T-helper 1 cell treated with Interleukin-12 subunit alpha and Interleukin-12 subunit beta and Interleukin-4 antibody, amounts not matched to agents 30 μg/mL and 1 μg/mL, for 36 hours (primary cell): ENCODE results near the gene DEFB121.
"Not testable (repeated sequence)": the region's sequence is repeated elsewhere in the genome, so short reads cannot be mapped to it uniquely, and the experiment has no call there.

Source experiments
- H3K27ac Mint-ChIP-seq: one replicate; pipeline ENCODE4 v1.8.0; 2021; ENCODE audit warnings: mild to moderate bottlenecking, mixed read lengths
- H3K27me3 Mint-ChIP-seq: one replicate; pipeline ENCODE4 v1.8.0; 2021; ENCODE audit warnings: low read depth, mixed read lengths
- H3K36me3 Mint-ChIP-seq: one replicate; pipeline ENCODE4 v1.8.0; 2021; ENCODE audit warnings: low read depth, mixed read lengths
- H3K4me1 Mint-ChIP-seq: one replicate; pipeline ENCODE4 v1.8.0; 2021; ENCODE audit warnings: low read depth, mixed read lengths
- H3K4me3 Mint-ChIP-seq: one replicate; pipeline ENCODE4 v1.8.0; 2021; ENCODE audit warnings: mild to moderate bottlenecking, moderate library complexity, mixed read lengths
- H3K9me3 Mint-ChIP-seq: one replicate; pipeline ENCODE4 v1.8.0; 2021; ENCODE audit warnings: mixed read lengths

Gene DEFB121, protein sequence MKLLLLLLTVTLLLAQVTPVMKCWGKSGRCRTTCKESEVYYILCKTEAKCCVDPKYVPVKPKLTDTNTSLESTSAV

GRCh38 chr20:31406115-31406514 is at the start of gene DEFB121:
Gene DEFB121 (minus strand): TSS chr20:31406215. CDS start chr20:31406152, 63 bp downstream.
- no peaks in the 10 kb centered on the region for H3K36me3 Mint-ChIP-seq
- no peaks in the 10 kb centered on the region for H3K9me3 Mint-ChIP-seq
- no peak within 1 kb of the TSS for H3K4me3 Mint-ChIP-seq
- H3K27ac Mint-ChIP-seq: no peak within 1 kb of the TSS
- H3K27me3 Mint-ChIP-seq: peaks cover 3% of the 10 kb centered on the region
- H3K4me1 Mint-ChIP-seq: no peaks in the 10 kb centered on the region

DNA sequence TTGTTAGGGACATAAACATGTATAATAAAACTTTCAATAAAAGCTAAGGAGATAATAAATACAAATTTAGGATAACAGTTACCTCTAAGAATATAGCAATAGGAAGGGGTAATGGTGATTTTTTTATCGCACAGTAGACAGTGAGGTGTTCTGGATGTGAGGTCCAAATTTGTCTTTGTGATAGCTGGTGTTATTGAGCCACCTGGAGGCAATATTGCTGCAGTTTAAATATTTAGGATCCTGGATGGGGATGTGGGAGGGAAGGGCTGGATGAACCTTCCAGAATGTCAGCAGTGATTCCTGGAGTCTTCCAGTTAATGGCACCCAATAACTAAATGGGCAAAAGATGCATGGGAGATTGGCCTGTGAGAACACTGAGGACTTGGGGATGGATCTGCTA is 48.3 kb upstream of the DEFB121 start:
- H3K27ac Mint-ChIP-seq: no peak overlapping the region
- H3K4me3 Mint-ChIP-seq: no peak overlapping the region
- no peaks in the 10 kb centered on the region for H3K9me3 Mint-ChIP-seq
- H3K36me3 Mint-ChIP-seq: no peaks in the 10 kb centered on the region
- H3K4me1 Mint-ChIP-seq: no peaks in the 10 kb centered on the region
- peaks cover 10% of the 10 kb centered on the region for H3K27me3 Mint-ChIP-seq

- Mint-ChIP-seq H3K9me3 (no peaks in the 10 kb centered on the region), H3K27ac (no peak overlapping the region), H3K27me3 (peaks cover 3% of the 10 kb centered on the region), H3K4me3 (no peak overlapping the region), H3K4me1 (no peaks in the 10 kb centered on the region), H3K36me3 (no peaks in the 10 kb centered on the region)
Observed at GRCh38 chr20:31452575-31452974, 46.6 kb upstream of the DEFB121 start.

- Mint-ChIP-seq H3K4me1 (no peaks in the 10 kb centered on the region), H3K27me3 (peaks cover 3% of the 10 kb centered on the region), H3K36me3 (no peaks in the 10 kb centered on the region), H3K9me3 (no peaks in the 10 kb centered on the region), H3K27ac (no peak overlapping the region), H3K4me3 (no peak overlapping the region)
Observed at GRCh38 chr20:31449511-31450414, 43.7 kb upstream of the DEFB121 start.

GRCh38 chr20:31446084-31446819 is 40.2 kb upstream of the DEFB121 start:
- H3K4me3 Mint-ChIP-seq: no peak overlapping the region
- H3K27me3 Mint-ChIP-seq: peaks cover 4% of the 10 kb centered on the region
- no peaks in the 10 kb centered on the region for H3K36me3 Mint-ChIP-seq
- no peak overlapping the region for H3K27ac Mint-ChIP-seq
- H3K9me3 Mint-ChIP-seq: no peaks in the 10 kb centered on the region
- H3K4me1 Mint-ChIP-seq: no peaks in the 10 kb centered on the region

DNA sequence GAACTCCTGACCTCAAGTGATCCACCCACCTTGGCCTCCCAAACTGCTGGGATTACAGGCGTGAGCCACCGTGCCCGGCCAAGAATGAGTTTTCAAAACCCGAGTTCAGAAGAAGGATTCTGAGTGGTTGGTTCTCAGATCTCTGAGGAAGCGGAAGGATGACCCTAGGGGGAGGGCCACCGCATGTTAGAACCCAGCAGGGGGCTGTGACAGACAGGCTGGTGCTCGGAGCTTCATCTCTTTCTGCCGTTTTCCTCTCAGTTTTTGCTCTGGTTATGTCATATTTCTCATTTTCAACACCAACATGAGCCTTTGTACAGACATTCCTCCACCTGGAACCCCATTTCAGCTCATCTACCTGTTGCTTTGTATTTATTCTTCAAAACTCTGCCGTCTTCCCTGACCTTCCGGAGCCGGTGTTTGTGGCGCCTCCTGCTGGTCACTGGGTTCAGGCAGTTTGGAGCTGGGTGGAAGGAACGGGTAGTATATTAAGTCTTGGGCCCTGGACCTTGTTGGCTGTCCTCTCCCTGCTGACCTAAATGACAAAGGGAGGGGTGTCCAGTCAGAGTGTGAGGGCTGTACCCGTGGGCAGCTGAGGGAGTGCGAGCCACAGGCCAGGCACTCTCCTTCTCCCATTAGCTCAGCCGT is 34.1 kb upstream of the DEFB121 start, which contains the start of gene DEFB123:
TSS of gene DEFB123 (plus strand) at position 621 of the 648 bp plus-strand sequence. CDS start 67 bp downstream, outside the sequence.
- H3K4me1 Mint-ChIP-seq: no peaks in the 10 kb centered on the region
- no peak within 1 kb of the TSS for H3K4me3 Mint-ChIP-seq
- H3K27ac Mint-ChIP-seq: no peak within 1 kb of the TSS
- H3K36me3 Mint-ChIP-seq: no peaks in the 10 kb centered on the region
- peaks cover 4% of the 10 kb centered on the region for H3K27me3 Mint-ChIP-seq
- no peaks in the 10 kb centered on the region for H3K9me3 Mint-ChIP-seq

GRCh38 chr20:31430568-31431115 is 24.6 kb upstream of the DEFB121 start:
- Mint-ChIP-seq H3K27ac (no peak overlapping the region), H3K4me3 (no peak overlapping the region), H3K36me3 (no peaks in the 10 kb centered on the region), H3K4me1 (no peaks in the 10 kb centered on the region), H3K27me3 (peaks cover 5% of the 10 kb centered on the region), H3K9me3 (no peaks in the 10 kb centered on the region)

GRCh38 chr20:31427576-31427975 is 21.6 kb upstream of the DEFB121 start:
- not testable (repeated sequence) for H3K4me1 Mint-ChIP-seq, H3K9me3 Mint-ChIP-seq, H3K27me3 Mint-ChIP-seq, H3K4me3 Mint-ChIP-seq, H3K27ac Mint-ChIP-seq, H3K36me3 Mint-ChIP-seq

DNA sequence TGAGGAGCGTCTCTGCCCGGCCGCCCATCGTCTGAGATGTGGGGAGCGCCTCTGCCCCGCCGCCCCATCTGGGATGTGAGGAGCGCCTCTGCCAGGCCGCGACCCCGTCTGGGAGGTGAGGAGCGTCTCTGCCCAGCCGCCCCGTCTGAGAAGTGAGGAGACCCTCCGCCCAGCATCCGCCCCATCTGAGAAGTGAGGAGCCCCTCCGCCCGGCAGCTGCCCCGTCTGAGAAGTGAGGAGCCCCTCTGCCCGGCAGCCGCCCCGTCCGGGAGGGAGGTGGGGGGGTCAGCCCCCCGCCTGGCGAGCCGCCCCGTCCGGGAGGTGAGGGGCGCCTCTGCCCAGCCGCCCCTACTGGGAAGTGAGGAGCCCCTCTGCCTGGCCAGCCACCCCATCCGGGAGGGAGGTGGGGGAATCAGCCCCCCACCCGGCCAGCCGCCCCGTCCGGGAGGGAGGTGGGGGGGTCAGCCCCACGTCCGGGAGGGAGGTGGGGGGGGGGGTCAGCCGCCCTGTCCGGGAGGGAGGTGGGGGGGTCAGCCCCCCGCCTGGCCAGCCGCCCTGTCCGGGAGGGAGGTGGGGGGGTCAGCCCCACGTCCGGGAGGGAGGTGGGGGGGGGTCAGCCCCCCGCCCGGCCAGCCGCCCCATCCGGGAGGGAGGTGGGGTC is 21.0 kb upstream of the DEFB121 start:
- not testable (repeated sequence) for H3K36me3 Mint-ChIP-seq, H3K4me3 Mint-ChIP-seq, H3K9me3 Mint-ChIP-seq, H3K27ac Mint-ChIP-seq, H3K27me3 Mint-ChIP-seq, H3K4me1 Mint-ChIP-seq

DNA sequence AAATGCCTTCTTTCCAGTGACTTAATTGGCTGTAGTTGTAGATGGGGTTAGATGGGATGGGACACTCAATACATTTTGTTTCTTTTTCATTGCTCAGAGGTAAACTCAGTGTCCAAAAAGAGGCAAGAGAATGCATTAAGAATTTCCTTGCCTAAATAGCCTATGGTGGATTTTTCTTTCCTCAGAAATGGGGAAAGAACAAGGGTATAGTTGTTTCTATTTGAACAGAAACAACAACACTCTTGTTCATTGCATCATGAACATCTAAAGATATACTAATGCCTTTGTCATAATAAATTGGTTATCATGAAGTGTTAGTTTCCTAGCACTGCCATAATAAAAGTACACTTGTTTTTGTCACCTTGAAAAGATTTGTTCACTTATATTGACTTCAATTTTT is 19.8 kb upstream of the DEFB121 start:
- no peaks in the 10 kb centered on the region for H3K9me3 Mint-ChIP-seq

GRCh38 chr20:31418307-31418706 is 12.3 kb upstream of the DEFB121 start:
- Mint-ChIP-seq H3K4me1 (no peaks in the 10 kb centered on the region), H3K27me3 (peaks cover 7% of the 10 kb centered on the region), H3K36me3 (no peaks in the 10 kb centered on the region), H3K27ac (no peak overlapping the region), H3K4me3 (no peak overlapping the region), H3K9me3 (peaks cover 3% of the 10 kb centered on the region)

More for the DNA sequence above, 19.8 kb upstream of the DEFB121 start:
- peaks cover 3% of the 10 kb centered on the region for H3K27me3 Mint-ChIP-seq
- H3K4me3 Mint-ChIP-seq: no peak overlapping the region
- H3K4me1 Mint-ChIP-seq: no peaks in the 10 kb centered on the region
- no peak overlapping the region for H3K27ac Mint-ChIP-seq
- H3K36me3 Mint-ChIP-seq: no peaks in the 10 kb centered on the region

- Mint-ChIP-seq H3K27me3 (peaks cover 4% of the 10 kb centered on the region), H3K27ac (no peak overlapping the region), H3K36me3 (no peaks in the 10 kb centered on the region), H3K9me3 (peaks cover 3% of the 10 kb centered on the region), H3K4me1 (no peaks in the 10 kb centered on the region), H3K4me3 (no peak overlapping the region)
Observed at GRCh38 chr20:31415653-31416052, 9.6 kb upstream of the DEFB121 start.

- peaks cover 3% of the 10 kb centered on the region for H3K9me3 Mint-ChIP-seq
- peaks cover 6% of the 10 kb centered on the region for H3K27me3 Mint-ChIP-seq
- H3K4me3 Mint-ChIP-seq: no peak overlapping the region
- no peak overlapping the region for H3K27ac Mint-ChIP-seq
- H3K36me3 Mint-ChIP-seq: no peaks in the 10 kb centered on the region
- no peaks in the 10 kb centered on the region for H3K4me1 Mint-ChIP-seq
Observed at GRCh38 chr20:31414381-31414780, 8.4 kb upstream of the DEFB121 start.

DNA sequence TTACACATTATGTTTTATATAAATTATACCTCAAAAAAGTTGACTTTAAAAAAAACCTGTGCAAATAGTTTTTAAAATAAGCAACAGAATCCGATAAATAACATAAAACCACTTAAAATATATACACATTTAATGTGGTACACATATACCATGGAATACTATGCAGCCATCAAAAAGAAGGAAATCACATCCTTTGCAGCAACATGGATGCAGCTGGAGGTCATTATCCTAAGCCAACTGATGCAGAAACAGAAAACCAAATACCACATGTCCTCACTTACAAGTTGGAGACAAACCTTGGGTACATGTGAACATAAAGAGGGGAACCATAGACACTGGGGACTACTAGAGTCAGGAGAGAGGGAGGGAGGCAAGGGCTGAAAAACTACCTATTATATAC is 4.0 kb upstream of the DEFB121 start:
- H3K4me3 Mint-ChIP-seq: no peak overlapping the region
- H3K27me3 Mint-ChIP-seq: peaks cover 6% of the 10 kb centered on the region
- no peak overlapping the region for H3K27ac Mint-ChIP-seq
- H3K9me3 Mint-ChIP-seq: no peaks in the 10 kb centered on the region
- no peaks in the 10 kb centered on the region for H3K36me3 Mint-ChIP-seq
- no peaks in the 10 kb centered on the region for H3K4me1 Mint-ChIP-seq
